Central memory CD4-positive, alpha-beta T cell (primary cell): ENCODE results near the gene CACNA1S.

Source experiments
- DNase-seq: peaks from one replicate; pipeline ENCODE4 v3.0.0; 2022
- total RNA-seq, 3 experiments: gene quantifications; one replicate each; lab custom pipeline; 2026; lab: John Stamatoyannopoulos, UW

CACNA1S gene
- total RNA-seq: 0 reads per million in 3 experiments

DNA sequence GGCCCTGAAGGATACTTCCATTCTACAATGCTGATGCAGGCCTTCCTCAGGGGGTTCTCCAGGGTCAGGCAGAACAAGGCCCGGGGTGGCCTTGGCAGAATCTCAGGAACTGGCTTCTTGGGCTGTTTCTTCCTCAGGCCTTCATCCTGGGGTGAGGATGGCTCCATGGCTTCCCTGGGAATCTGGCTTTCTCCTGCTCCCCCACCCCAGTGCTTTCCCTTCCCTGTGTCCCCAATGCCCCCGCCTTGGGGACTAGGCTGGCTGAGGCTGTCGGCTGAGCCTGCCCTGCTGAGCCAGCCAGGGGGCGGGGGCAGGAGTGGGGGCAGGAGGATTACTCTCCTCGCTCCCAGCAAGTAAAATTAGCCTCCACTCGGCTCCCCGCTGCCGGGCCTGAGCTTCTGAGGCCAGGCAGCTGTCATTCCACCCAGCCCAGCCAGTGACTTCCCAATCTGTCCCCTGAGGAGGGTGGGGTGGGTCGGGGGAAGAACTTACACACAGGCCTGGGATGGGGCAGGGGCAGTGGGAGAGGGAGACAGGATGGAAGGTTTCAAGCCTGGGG is at the start of gene CACNA1S:
CACNA1S (minus strand) TSS at position 254 of the 559 bp plus-strand sequence; CDS start at position 167, 87 bp downstream.
- no peak for DNase-seq

DNA sequence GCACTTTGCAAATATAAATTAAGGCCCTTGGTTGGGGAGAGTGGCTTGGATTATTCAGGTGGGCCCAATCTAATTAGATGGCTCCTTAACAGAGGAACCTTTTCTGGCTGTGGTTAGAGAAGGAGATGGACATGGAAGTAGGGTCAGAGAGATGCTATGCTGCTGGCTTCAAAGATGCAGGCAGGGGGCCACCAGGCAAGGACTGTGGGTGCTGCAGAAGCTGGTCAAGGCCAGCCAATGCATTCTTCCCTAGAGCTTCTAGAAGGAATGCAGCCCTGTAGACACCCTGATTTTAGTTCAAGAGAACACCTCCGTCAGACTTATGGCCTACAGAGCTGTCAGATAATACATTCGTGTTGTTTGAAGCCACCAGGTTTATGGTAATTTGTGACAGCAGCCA is 45.7 kb upstream of the CACNA1S start:
- DNase-seq: no peak

DNA sequence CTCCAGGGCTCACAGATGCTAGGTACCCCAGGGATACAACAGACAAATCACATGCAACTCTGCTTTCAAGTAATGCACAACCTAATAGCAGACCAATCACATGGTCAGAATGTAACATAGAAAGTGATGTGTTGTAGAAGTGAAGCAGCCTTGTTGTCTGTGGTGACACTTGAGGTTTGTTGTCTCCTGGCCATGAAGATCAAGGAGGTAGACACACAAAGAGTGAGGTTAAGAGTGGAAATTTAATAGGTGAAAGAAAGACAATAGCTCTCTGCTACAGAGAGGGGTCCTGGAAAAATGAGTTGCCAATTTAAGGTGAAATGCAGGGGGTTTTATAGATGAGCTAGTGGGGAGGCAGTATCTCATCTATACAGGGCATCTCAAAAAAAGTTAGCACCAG is 44.6 kb upstream of the CACNA1S start:
- no peak for DNase-seq

DNA sequence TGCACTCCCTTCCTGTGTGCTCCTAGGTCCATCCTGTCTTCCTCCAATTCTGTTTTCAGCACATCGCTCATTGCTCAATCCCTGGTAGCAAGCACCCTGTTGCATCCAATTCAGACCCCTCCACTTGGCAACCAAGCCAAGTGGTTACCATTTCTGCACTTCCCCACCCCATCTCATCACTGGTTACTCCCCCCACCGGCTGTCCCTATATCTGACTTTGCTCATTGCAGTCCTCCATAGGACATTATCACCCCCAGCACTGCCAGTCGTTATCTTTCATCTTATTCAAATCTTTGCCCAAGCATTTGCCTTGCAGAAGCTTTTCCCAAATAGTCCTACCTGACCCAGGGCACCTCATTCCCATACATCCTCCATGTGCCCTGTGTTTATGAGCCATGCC is 44.1 kb upstream of the CACNA1S start:
- DNase-seq: no peak

DNA sequence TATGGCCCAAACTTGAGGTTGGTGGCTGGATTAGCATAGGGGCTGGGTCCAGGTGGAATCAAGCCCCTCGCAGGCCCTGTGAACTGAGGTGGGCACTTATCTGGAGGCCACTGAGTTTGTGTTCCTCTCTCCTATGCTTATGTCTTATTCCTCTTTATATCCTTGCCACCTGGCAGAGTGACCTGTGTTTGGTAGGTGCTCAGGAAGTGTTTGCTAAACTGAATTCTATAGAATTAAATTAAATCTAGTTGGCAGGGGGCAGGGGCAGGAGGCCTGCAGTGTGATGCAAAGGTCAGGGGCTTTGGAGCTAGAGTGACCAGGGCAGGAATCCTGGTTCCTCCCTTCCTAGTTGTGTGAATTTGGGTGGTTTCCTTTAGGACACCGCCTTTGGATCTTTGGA is 43.1 kb upstream of the CACNA1S start:
- no peak for DNase-seq

DNA sequence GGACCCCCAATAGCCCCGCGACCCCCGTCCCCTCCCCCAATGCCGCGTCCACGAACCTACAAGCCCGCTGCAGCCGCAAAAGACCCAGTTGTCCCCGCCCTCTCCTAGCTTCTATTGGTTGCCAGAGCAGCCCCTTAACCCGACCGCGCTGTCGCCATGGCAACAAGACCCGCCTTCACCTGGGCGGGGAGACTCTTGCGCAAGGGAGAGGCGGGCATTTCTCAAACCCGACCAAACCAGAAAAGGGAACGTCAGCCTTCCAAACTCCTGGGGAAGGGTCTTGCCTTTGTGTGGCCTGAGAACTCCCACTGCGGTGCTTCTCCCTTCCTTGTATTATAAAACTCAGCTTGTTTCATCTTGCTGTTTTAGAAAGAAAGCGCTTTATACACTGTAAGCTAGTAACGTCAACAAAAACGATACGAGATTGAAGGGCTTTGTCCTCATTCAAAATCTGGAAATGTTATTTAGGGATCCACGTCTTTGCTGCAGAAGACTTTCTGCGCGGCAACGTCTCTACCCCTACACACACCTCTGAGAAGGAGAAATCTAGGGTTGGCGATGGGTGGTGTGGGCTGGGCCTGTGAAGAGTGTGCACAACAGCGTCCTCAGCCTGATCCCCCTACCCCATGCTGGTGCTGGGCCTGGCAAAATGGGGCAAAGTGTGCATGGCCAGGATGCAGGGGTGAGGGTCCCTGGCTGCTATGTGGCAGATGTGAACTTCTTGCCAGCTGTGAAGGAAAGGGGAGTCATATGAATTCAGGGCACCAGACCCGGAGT is 42.4 kb upstream of the CACNA1S start, which contains the start of gene TMEM9:
TMEM9 (minus strand) TSS at position 86 of the 777 bp plus-strand sequence. CDS start 551 bp downstream, outside the sequence.
- DNase-seq: peak; percentile 95

DNA sequence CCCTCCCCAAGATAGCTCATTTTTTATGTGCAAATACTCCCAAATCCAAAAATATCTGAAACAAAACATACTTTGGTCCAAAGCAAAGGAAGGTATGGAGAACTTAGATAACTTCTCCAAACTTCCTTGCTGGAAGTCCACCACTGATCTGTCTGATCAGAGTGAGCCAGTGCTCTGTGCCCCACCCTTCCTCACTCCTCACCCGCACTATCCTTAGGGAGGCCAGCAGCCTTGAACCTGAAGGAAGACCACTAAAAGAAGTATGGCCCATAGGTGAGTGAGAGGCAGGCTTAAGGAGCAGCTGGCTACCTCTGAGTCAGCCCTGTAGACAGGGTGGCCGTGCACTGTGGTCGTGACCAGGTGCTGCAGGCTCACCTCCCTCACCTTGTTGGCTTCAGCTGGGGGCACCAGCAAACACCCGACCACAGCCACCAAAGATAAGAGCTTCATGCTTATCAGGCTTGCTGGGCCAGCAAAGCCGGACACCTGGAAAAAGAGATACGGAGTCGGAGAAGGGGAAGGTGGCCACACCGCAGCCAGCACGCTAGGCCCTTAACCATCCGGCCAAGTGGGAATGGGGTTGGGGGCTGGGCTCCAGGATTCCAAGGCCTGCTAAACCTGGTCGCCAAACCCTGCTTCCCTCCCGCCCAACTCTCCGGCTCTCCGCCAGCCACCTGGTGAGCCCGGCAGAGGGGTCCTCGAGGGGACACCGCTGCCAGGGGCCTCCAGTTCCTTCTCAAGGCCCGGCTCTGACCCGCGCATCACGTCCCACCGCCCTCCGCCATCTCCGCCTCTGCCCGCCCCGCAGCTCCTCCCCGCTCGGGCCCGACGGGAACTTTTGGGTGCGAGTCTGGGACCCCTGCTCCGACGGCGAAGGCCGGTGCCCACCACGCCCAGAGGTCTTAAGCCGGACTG is 41.5 kb upstream of the CACNA1S start:
- no peak for DNase-seq

DNA sequence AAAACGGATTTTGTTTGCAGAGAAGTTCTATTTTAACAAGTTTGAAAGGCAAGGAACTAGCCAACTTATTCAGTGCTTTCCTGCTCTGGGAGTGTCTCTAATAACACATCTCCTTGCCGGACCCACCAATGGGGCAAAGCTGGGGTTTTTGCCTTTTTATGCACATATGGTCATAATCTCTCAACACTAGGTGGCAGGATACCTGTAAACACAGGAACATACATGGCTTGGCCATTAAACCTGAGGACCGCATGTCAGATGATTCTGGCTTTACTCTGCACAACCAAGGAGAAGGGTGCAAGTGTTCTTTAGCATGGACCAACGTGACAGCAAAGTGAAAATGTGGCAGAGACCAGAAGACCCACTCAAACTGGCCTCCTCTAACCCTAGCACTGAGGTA is 37.2 kb upstream of the CACNA1S start:
- no peak for DNase-seq

DNA sequence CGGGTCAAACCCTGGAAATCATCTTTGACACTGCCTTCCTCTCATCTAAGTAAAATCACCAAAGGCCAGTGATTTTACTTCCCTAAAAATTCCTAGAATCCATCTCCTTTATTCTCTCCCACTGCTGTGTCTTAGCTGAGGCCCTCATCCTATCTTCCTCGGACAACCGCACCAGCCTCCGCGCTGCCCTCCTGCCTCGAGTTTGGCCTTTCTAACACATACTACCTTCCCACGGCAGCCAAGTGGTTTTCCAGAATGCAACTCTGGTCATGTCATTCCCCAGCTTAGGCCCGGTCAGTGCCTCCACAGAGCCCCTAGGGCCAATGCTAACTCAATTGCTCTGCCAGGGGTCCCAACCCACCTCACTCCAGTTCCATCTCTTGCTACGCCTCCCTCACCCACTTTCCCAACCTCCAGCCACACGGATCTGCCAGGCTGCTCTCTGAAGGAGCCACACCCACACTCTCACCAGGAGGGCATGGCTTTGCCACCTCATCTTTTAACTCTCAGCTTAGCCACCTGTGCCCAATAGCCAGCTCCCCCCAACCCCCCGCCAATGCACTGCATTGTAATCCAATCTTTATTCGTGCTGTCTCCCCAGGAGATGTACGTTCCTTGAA is 35.3 kb upstream of the CACNA1S start:
- DNase-seq: no peak

DNA sequence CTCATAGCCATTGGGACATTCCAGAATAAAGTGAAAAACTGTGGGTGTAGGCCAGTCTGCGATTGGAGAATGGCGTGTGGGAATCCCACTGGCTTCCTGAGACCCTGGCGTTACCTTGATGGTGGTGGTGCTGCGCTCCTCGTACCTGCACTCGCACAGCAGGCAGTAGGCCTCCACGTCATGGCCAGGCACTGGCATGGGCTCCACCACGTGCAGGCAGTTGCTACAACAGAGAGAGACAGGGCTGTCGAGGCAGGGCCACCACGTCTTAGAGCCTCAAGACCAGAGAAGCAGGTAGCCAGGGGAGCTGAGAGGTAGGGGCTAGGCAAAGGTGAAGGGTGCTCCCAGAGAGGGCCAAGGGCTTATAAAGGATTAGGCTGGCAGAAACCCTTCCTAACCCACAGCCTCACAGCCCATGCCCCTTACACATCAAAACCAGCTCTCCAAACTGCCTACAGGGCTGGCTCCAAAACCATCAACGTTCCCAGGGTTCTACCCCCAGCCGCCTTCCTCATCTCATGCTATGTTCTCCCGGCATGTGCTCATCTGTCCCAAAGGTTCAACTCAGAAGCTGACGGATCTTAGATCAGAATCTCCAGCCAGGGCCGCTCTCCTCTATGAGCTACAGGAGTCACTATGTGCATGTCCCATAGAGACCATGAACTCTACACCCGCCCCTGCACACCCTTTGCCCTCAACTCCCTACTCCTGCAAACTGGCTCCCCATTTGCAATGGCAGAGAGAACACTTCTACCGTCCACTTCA is 34.6 kb upstream of the CACNA1S start:
- no peak for DNase-seq

DNA sequence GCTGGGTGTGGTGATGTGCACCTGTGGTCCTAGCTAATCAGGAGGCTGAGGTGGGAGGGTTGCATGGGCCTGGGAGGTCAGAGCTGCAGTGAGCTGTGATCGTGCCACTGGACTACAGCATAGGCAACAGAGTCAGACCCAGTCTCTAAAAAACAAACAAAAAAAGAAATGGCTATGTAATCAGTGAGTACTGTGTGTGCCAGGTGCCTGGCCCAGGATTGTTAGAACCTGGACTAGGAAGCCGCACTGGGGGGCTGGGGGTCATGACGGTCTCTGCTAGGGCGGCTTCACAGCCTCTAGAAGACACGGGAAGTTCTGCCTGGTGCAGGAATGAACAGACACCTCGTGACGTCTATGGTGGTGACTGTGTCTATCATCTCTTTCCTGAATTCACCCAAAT is 33.6 kb upstream of the CACNA1S start:
- DNase-seq: no peak

DNA sequence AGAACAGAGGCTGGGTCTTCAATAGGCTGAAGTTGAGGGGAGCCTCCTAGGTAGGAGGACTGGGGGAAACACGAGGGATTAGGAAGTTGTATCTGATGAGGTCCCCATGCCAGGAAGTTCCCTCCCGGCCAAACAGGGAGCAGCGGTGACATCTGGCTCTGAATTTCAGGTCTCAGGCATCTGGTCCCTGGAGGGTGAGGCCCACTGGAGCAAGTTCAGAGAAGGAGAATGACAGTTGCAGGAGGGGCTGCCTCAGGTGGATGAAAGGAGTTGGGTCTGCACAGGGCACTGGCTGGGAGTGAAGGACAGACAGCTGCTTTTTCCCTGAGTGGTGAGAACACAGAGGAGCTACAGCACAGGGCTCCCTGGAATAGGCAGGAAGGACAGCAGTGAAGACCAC is 32.9 kb upstream of the CACNA1S start:
- no peak for DNase-seq

DNA sequence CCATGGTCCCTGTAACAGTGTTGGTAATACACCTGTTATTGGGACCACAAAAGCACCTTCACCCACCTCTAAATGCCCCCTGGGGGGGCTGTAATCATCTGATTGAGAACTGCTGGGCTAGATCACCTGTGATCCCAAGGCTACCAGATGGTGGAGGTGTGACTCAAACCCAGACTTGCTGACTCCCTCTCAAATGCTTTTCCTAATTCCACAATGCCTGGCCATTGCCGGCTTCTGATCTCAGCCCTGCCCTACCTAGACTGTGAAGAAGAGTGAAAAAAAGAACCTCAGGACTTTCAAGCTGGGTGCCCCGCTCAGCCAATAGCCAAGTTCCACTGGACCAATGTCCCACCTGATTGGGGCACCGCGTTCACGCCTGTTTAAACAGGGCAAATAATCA is 32.5 kb upstream of the CACNA1S start:
- no peak for DNase-seq

DNA sequence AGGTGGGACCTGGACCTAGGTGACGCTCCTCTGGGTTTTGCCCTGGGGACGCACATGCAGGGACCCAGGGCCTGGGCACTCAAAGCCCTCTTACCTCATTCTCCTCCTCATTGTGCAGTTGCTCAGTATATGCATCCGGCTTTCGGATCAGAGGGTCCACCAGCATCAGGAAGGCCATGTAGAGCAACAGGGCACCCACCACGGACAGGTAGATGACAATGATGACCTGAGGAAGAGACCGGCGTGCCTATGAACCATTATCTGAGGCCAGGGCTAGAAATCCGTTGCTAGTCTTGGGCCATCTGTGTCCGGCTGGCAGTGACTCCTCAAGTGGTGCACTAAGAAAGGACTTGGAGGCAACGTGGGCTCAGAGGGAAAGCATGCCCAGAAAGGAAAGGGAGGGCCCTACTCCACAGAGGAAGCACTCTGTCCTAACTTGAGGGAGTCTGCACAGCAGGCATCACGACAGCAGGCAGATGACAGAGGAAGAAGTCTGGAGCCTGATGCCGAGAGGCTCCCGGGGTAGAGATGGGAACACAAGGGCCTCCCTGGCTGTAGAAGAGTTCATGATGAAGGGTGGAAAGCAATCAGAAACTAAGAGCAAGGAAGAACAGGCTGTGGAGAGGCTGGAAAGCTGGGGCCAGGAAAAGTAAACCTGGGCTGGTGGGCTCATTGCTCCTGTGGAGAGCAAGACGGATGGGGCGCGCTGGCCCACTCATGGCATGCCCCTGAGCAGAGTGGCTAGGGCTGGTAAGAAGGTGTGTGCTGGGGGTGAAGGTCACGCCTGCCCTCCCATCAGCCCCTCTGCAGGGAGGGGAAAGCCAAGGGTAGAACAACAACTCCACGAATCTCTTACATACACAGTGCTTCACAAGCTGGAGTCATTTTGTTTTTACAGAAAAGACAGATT is 31.8 kb upstream of the CACNA1S start:
- no peak for DNase-seq

DNA sequence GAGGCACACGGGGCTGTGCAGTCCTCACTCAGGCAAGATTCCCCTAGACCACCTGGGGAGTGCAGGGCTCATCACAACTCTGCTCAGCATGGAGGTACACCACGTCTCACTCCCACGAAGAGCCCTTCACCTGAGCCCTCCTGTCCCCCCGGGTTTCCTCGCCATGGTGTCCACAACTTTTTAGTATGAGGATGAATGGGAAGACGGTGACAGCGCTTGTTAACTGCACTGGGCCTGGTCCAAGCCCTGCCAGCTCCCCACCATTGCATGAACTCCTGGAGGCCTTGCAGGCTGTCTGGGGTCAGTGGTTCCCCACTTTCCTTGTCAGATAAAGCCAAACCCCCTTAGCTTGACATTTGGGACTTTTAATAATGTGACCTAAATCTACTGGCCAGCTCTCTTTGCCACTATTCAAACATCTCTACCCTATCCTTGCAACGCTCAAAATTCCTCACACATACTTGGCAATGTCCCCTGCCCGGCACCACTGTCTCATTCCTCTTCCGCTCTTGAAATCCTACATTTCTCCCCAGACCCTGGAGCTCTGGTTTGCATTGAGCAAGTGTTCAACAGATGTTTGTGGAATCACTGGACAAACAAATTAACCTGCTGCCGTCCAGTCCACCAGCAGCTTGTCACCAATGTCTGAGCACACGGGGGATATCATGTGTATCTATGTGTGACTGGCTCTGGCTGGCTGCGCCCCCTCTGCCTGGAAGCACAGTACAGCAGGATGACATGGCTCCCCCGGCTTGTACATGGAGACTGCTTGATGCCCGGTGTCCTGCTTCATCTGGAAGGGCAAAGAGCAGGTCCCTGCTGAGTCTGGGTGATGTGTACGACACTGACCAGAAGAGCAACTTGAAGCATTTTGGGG is 30.9 kb upstream of the CACNA1S start:
- no peak for DNase-seq

DNA sequence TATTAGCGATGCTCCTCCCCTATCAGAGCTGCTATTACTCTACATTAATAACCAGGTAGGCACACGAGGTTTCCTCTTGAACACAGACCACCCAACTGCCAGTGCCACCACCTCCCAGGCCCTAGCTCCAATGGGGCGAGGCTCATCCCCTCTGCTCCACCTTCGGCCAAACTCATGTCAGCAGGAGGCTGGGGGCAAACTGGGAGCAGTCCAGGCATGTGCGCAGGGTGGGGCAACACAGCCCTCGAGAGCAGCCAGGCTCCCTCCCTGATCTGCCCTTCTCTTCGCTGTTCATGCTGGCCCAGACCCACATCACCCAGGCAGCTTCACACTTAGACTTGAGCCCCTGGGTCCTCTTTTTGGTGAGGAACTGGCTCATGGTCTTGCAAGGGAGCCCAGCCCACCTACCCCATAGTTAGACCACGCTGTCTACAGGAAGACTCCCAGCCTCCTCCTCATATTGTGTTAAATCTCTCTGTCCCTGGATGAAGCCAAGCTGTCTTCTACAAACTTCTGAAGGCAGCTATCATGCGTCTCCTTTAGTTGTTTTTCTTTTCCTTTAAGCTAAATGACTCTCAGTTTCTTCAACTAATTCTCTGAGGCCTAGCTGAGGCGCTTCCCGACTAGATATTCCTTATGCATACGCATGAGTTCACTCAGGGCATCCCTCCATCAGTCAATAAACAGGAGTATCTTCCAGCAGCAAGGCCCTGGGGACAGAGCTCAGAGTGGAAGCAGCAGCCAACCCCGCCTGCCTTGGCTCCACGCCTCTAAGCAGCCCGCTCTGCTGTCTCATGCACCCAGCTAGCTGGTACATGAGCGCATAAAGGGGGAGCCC is 30.0 kb upstream of the CACNA1S start:
- no peak for DNase-seq

DNA sequence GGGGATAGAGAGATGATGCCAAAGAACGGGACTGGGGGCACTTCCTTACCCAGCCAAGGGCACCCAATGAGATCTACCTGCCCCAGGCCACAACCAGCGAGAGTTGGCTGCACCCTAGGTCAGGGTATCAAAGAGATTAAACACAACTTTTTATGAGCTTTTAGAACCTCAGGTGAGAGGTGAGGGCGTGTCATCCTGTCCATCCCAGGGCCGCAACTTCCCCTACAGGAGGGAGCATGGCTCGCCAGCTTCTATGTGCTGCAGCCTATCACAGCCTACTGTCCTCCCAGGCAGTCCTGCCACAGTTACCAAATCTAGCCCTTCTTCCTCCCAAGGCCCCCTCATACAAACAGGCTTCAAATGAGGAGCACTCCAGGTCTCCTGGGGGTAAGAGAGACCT is 29.2 kb upstream of the CACNA1S start:
- DNase-seq: no peak

DNA sequence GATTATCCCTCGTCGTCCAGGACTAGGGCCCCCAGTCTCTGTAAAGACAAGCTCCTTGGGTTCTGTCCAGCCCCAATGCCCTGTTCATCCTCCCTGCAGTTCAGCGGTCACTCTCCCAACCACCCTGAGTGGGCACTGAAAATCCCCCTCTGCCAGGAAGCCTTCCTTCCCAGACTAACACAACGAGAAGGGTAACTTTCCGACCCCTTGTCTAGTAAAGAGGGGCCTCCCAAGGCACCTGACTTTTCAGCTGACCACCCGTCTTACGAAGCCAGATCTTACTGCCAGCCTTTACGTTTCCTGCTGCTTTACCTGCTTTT is 28.7 kb upstream of the CACNA1S start:
- no peak for DNase-seq

DNA sequence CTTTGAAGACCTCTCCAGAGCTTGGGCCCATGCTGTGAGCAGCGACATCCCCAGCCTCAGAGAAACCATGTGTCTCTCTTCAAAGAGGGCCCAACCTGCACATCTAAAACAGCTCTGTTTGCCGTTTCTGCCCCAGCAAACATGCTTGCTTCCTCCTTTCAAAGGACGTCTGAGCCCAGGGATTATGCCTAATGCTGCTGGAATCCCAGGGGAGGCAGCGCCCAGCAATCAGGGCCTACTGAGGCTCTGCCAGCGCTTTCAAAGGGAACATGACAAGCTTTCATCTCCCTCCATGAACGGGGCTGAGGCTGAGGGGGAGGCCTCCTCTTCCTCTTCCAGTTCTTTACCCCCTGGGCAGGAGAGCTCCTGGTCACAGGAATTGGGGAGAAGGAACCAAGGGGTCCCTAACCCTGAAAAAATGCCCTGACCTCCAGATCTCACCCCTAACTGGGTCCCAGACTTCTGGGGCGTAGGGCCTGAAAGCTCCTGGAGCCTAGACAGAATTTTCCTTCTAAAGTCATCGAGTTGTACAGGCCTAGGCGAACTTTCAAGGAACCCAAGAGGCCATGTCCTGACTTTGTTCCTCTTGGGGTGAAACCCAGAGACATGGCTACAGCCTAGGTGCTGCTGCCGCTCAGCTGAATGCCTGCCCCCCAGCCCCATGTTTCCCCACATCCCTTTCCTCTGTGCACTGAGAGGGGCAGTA is 28.2 kb upstream of the CACNA1S start:
- DNase-seq: no peak
